GM23338 (cell line): Measurements from ENCODE around the gene GOLM1. TPM values are rescaled to one million over a fixed set of nuclear protein-coding genes. Genes with fewer than 3 reads are reported as not detected.

Experiments used
- ATAC-seq: fragments of 200-7000 bp; cut with Tn5 transposase; 3 replicates; pipeline ENCODE4 v1.9.1; 2020
- DNase-seq: peaks from one replicate; pipeline ENCODE4 v3.0.0-alpha.2; 2015; ENCODE audit warnings: low spot score
- H2AFZ ChIP-seq: fragments of 200-600 bp; sonication (generic); 2 replicates; pipeline ENCODE4 v1.8.0; 2016; ENCODE audit warnings: antibody characterized with exemption, mild to moderate bottlenecking, moderate library complexity
- H3F3A ChIP-seq: fragments of 200-600 bp; sonication (generic); replicated peaks from 2 replicates; pipeline ENCODE4 v1.8.0; 2017; ENCODE audit warnings: antibody characterized with exemption, mixed run types, low read depth
- H3K27ac ChIP-seq: fragments of 200-600 bp; sonication (generic); 2 replicates; pipeline ENCODE4 v1.6.1; 2016; ENCODE audit warnings: low read depth
- H3K27me3 ChIP-seq: fragments of 200-600 bp; sonication (generic); 2 replicates; pipeline ENCODE4 v1.8.0; 2016; ENCODE audit warnings: mild to moderate bottlenecking, mixed run types, moderate library complexity; ENCODE audit not compliant: insufficient read depth
- H3K36me3 ChIP-seq: fragments of 200-600 bp; sonication (generic); 2 replicates; pipeline ENCODE4 v1.8.0; 2016; ENCODE audit warnings: mild to moderate bottlenecking; ENCODE audit not compliant: insufficient read depth
- H3K4me1 ChIP-seq: fragments of 200-600 bp; sonication (generic); 2 replicates; pipeline ENCODE4 v1.8.0; 2016; ENCODE audit warnings: mild to moderate bottlenecking, moderate library complexity; ENCODE audit not compliant: insufficient read depth
- H3K4me2 ChIP-seq: fragments of 200-600 bp; sonication (generic); 2 replicates; pipeline ENCODE4 v1.7.1; 2017; ENCODE audit warnings: mixed run types
- H3K4me3 ChIP-seq: fragments of 200-600 bp; sonication (generic); 2 replicates; pipeline ENCODE4 v1.6.1; 2016; ENCODE audit warnings: mixed run types
- H3K79me2 ChIP-seq: fragments of 200-600 bp; sonication (generic); replicated peaks from 2 replicates; pipeline ENCODE4 v1.8.0; 2017; ENCODE audit warnings: mild to moderate bottlenecking; ENCODE audit not compliant: insufficient read depth
- H3K9me2 ChIP-seq: fragments of 200-600 bp; sonication (generic); 2 replicates; pipeline ENCODE4 v1.8.0; 2017; ENCODE audit not compliant: insufficient read depth
- H4K20me1 ChIP-seq: fragments of 200-600 bp; sonication (generic); replicated peaks from 2 replicates; pipeline ENCODE4 v1.8.0; 2017; ENCODE audit warnings: mild to moderate bottlenecking; ENCODE audit not compliant: insufficient read depth
- H3K27ac Mint-ChIP-seq: 2 replicates; pipeline ENCODE4 v1.8.0; 2020; ENCODE audit warnings: inconsistent platforms, mild to moderate bottlenecking, moderate library complexity, mixed read lengths
- H3K27me3 Mint-ChIP-seq: 3 replicates; pipeline ENCODE4 v1.8.0; 2022; ENCODE audit warnings: low read depth, mild to moderate bottlenecking, moderate library complexity, mixed read lengths, inconsistent platforms; ENCODE audit not compliant: insufficient read depth, poor library complexity
- H3K36me3 Mint-ChIP-seq: 3 replicates; pipeline ENCODE4 v1.8.0; 2021; ENCODE audit warnings: low read depth, mild to moderate bottlenecking, inconsistent platforms, moderate library complexity, mixed read lengths
- H3K4me1 Mint-ChIP-seq: 3 replicates; pipeline ENCODE4 v1.8.0; 2020; ENCODE audit warnings: mild to moderate bottlenecking, inconsistent platforms, mixed read lengths
- H3K4me3 Mint-ChIP-seq: 3 replicates; pipeline ENCODE4 v1.8.0; 2021; ENCODE audit warnings: moderate library complexity, mild to moderate bottlenecking, inconsistent platforms, mixed read lengths
- H3K9me3 Mint-ChIP-seq: 3 replicates; pipeline ENCODE4 v1.8.0; 2020; ENCODE audit warnings: moderate library complexity, mild to moderate bottlenecking, inconsistent platforms, mixed read lengths
- CREB1 ChIP-seq: fragments of 250-450 bp; sonication (Bioruptor Pico); IDR thresholded peaks from 2 replicates; pipeline ENCODE4 v1.5.0; 2020; ENCODE audit warnings: low read depth, mild to moderate bottlenecking, moderate library complexity
- CTCF ChIP-seq, 2 experiments: fragments of 200-600 bp in 1 of 2; sonication (generic) in 1 of 2; conservative IDR thresholded peaks; 2 replicates each; pipeline versions ENCODE4 v1.5.1 to v1.6.1; 2016 to 2017; ENCODE audit warnings: antibody characterized with exemption in 2 of 2, low read depth in 2 of 2, mild to moderate bottlenecking in 2 of 2, moderate library complexity in 1 of 2
- ETS1 ChIP-seq: IDR thresholded peaks from 2 replicates; pipeline ENCODE4 v1.6.1; 2016; ENCODE audit warnings: antibody characterized with exemption
- EZH2phosphoT487 ChIP-seq: fragments of 200-600 bp; sonication (generic); IDR thresholded peaks from one replicate; pipeline ENCODE4 v1.8.1; 2018; ENCODE audit warnings: antibody characterized with exemption; ENCODE audit not compliant: unreplicated experiment
- JUNB ChIP-seq: IDR thresholded peaks from one replicate; pipeline ENCODE4 v1.6.1; 2016; ENCODE audit warnings: antibody characterized with exemption; ENCODE audit not compliant: unreplicated experiment
- NANOG ChIP-seq: IDR thresholded peaks from 2 replicates; pipeline ENCODE4 v1.6.1; 2016; ENCODE audit warnings: antibody characterized with exemption, borderline replicate concordance
- POLR2AphosphoS5 ChIP-seq: IDR thresholded peaks from 2 replicates; pipeline ENCODE4 v1.6.1; 2016; ENCODE audit warnings: antibody characterized with exemption, low read depth
- STAT1 ChIP-seq: IDR thresholded peaks from one replicate; pipeline ENCODE4 v1.6.1; 2016; ENCODE audit warnings: antibody characterized with exemption; ENCODE audit not compliant: unreplicated experiment
- ZNF114 ChIP-seq: fragments of 250-450 bp; sonication (Bioruptor Pico); IDR thresholded peaks from 2 replicates; pipeline ENCODE4 v1.5.0; 2020; ENCODE audit warnings: mild to moderate bottlenecking, moderate library complexity
- ZNF331 ChIP-seq: fragments of 250-450 bp; sonication (Bioruptor Pico); IDR thresholded peaks from 2 replicates; pipeline ENCODE4 v1.5.0; 2020; ENCODE audit warnings: low read depth, mild to moderate bottlenecking, moderate library complexity
- ZNF462 ChIP-seq: fragments of 250-450 bp; sonication (Bioruptor Pico); IDR thresholded peaks from 2 replicates; pipeline ENCODE4 v1.5.0; 2020; ENCODE audit warnings: mild to moderate bottlenecking, moderate library complexity
- polyA plus RNA-seq: library from polyadenylated mRNA; unstranded; fragments of >200 nt; fragmentation: Nextera tagmentation; extraction: Ambion mirVana; gene quantifications from 2 replicates; pipeline ENCODE4 v1.2.1, GENCODE V29; 2016
- total RNA-seq: library from RNA; depleted of rRNA; stranded (reverse); fragments of >200 nt; shearing (Covaris generic); gene quantifications from 2 replicates; pipeline ENCODE4 v1.2.3, GENCODE V29; 2014

GOLM1 gene
- total and polyA plus RNA-seq, 2 experiments from 2014 or later, result 58.3 to 92.4 TPM

- Mint-ChIP-seq H3K4me3 (no peak overlapping the region), H3K27me3 (peaks cover 9% of the 10 kb centered on the region), H3K36me3 (no peaks in the 10 kb centered on the region), H3K27ac (no peak overlapping the region), H3K9me3 (no peaks in the 10 kb centered on the region; the same call in 2 of the 3 replicates), H3K4me1 (peaks cover 29% of the 10 kb centered on the region)
- no peaks in the 10 kb centered on the region for H3K36me3 ChIP-seq
- H3K27me3 ChIP-seq, result no peaks in the 10 kb centered on the region
- peak; percentile 78 for ATAC-seq
- TF ChIP-seq ZNF331 (CRISPR knock-in tag), result no peak
- TF ChIP-seq NANOG, result 0 out of 2 replicates have a peak, but pooled peaks have one; percentile 11
- H3K4me2 ChIP-seq, result no peak overlapping the region
- no peak overlapping the region for H2AFZ ChIP-seq
- H3K4me1 ChIP-seq, result peaks cover 15% of the 10 kb centered on the region
- H3F3A ChIP-seq, result no peaks in the 10 kb centered on the region
- H4K20me1 ChIP-seq, result no peaks in the 10 kb centered on the region
- peak overlapping the region; percentile 57 for H3K27ac ChIP-seq
- no peaks in the 10 kb centered on the region for H3K79me2 ChIP-seq
- DNase-seq, result peak; percentile 71
- no peak overlapping the region for H3K4me3 ChIP-seq
- 0 out of 2 replicates have a peak, but pooled peaks cover 9% of the 10 kb centered on the region for H3K9me2 ChIP-seq
Observed at GRCh38 chr9:86134361-86134760, 35.0 kb upstream of the GOLM1 start.

- DNase-seq, result no peak
- Mint-ChIP-seq H3K27ac (peak overlapping the region; percentile 71; the same call in 1 of the 2 replicates), H3K36me3 (no peaks in the 10 kb centered on the region), H3K4me1 (peaks cover 37% of the 10 kb centered on the region), H3K4me3 (no peak overlapping the region), H3K27me3 (peaks cover 7% of the 10 kb centered on the region), H3K9me3 (no peaks in the 10 kb centered on the region)
- Histone ChIP-seq H2AFZ (no peak overlapping the region), H3K4me3 (no peak overlapping the region), H3K27me3 (no peaks in the 10 kb centered on the region), H3K4me2 (no peak overlapping the region), H3K36me3 (no peaks in the 10 kb centered on the region), H4K20me1 (no peaks in the 10 kb centered on the region), H3F3A (no peaks in the 10 kb centered on the region), H3K27ac (no peak overlapping the region), H3K9me2 (0 out of 2 replicates have a peak, but pooled peaks cover 9% of the 10 kb centered on the region), H3K79me2 (no peaks in the 10 kb centered on the region), H3K4me1 (peaks cover 12% of the 10 kb centered on the region)
- ATAC-seq, result no peak
- TF ChIP-seq POLR2AphosphoS5, result no peak
- no peak for TF ChIP-seq ZNF331 (CRISPR knock-in tag)
- TF ChIP-seq CREB1 (CRISPR knock-in tag), result no peak
- no peak for TF ChIP-seq EZH2phosphoT487
- TF ChIP-seq NANOG, result no peak
- TF ChIP-seq CTCF (conservative IDR thresholded peaks at IDR 0.05; ENCODE audit: low read depth in 2 of 2), result no peak
- no peak for TF ChIP-seq ZNF114
- TF ChIP-seq JUNB, result no peak
- no peak for TF ChIP-seq ETS1
- no peak for TF ChIP-seq STAT1
- no peak for TF ChIP-seq ZNF462 (CRISPR knock-in tag)
Observed at GRCh38 chr9:86128235-86128822, 29.0 kb upstream of the GOLM1 start.
